Measurements from ENCODE around the gene WDR86. TPM values are rescaled to one million over a fixed set of nuclear protein-coding genes. Genes with fewer than 3 reads are reported as not detected.

WDR86 gene
- total and polyA plus RNA-seq, 2 of the 8 experiments (the other 6 are each of a cell fraction or from before 2014, with no cell fraction given), result 12.7 to 15.8 TPM

DNA sequence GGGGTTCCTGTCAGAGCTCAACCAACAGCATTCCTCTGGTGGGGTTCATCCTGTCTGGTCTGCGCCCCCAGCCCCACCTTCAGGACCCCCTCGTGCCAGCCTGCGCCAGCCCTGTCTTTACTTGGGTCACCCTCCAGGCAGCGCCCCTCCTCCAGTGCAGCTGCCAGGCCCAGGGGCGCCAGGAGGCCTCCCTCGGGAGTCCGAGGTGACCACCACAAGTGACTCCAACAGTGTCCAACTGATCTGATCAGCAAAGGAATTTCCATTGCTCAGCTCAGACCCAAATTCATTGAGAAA is 10.6 kb downstream of the WDR86 start:
- Histone ChIP-seq H3K27me3 (replicated peaks in 1 of 4; ENCODE audit: control insufficient read depth in 3 of 4, extremely low read depth in 1 of 4, insufficient read depth in 3 of 4, low read length in 3 of 4) (no peaks in the 10 kb centered on the region), H3K79me2 (ENCODE audit: control insufficient read depth in 1 of 2, insufficient read depth in 2 of 2, low read length in 2 of 2) (no peaks in the 10 kb centered on the region), H3K9ac (replicated peaks in 1 of 4; ENCODE audit: extremely low read depth in 1 of 4, low read depth in 3 of 4, low read length in 3 of 4) (no peak overlapping the region), H2BK20ac (ENCODE audit: low read length) (no peak overlapping the region), H4K20me1 (replicated peaks in 1 of 2; ENCODE audit: control insufficient read depth in 1 of 2, insufficient read depth in 2 of 2, low read length in 2 of 2) (peaks cover 0 to 5% of the 10 kb centered on the region in 2 experiments), H3K23ac (ENCODE audit: insufficient read length) (no peak overlapping the region), H3K14ac (ENCODE audit: insufficient read length) (no peak overlapping the region), H2BK12ac (ENCODE audit: low read depth, low read length) (no peak overlapping the region), H2BK120ac (replicated peaks; ENCODE audit: low read depth, low read length) (no peak overlapping the region), H3K79me1 (ENCODE audit: low read depth, low read length) (no peaks in the 10 kb centered on the region), H3K23me2 (ENCODE audit: low read depth, low read length) (peaks cover 7% of the 10 kb centered on the region; the same call in 1 of the 2 replicates), H4K5ac (ENCODE audit: insufficient read length, low read depth, low read length) (no peak overlapping the region), H4K8ac (ENCODE audit: extremely low read depth, insufficient read depth, low read length) (no peak overlapping the region), H3K27ac (ENCODE audit: low read depth, low read length) (no peak overlapping the region), H3K18ac (ENCODE audit: extremely low read depth, low read length) (no peak overlapping the region), H2AK5ac (ENCODE audit: low read depth, low read length) (no peak overlapping the region), H3K36me3 (ENCODE audit: control insufficient read depth in 2 of 4, insufficient read depth in 4 of 4, low read length in 3 of 4) (peaks cover 0 to 7% (median 1%) of the 10 kb centered on the region in 4 experiments; a peak in 2 of 8 replicates), H2BK5ac (ENCODE audit: low read depth, low read length) (no peak overlapping the region), H2AFZ (ENCODE audit: low read length) (no peak overlapping the region), H3K4ac (replicated peaks; ENCODE audit: insufficient read length, low read depth, low read length) (no peak overlapping the region), H4K91ac (replicated peaks; ENCODE audit: insufficient read length, low read length) (no peak overlapping the region), H3K56ac (replicated peaks; ENCODE audit: insufficient read length, low read depth, low read length) (no peak overlapping the region), H3K4me3 (ENCODE audit: extremely low read depth in 1 of 4, insufficient read depth in 2 of 4, low read depth in 3 of 4, low read length in 4 of 4) (no peak overlapping the region), H3K4me1 (replicated peaks in 1 of 4; ENCODE audit: control insufficient read depth in 3 of 4, insufficient read depth in 4 of 4, low read length in 3 of 4) (peaks cover 0 to 20% (median 11%) of the 10 kb centered on the region in 4 experiments), H2BK15ac (ENCODE audit: low read length) (no peak overlapping the region), H3K9me3 (ENCODE audit: insufficient read depth in 2 of 2, low read depth in 1 of 2, low read length in 1 of 2) (no peaks in the 10 kb centered on the region), H3K4me2 (ENCODE audit: insufficient read depth in 1 of 2, low read depth in 2 of 2, low read length in 2 of 2) (no peak overlapping the region)
- 100% methylated on average over 7 of the region's 7 CpGs; no CpG with 5 or more reads in 1 of the 2 experiments for WGBS, 2 experiments (ENCODE audit: extremely low coverage in 1 of 2, insufficient coverage in 1 of 2, insufficient read length in 1 of 2, insufficient replicate concordance in 2 of 2, low coverage in 1 of 2, low lambda C conversion rate in 2 of 2, missing lambda C conversion rate in 1 of 2)
- no peak for DNase-seq (ENCODE audit: low read depth in 1 of 2, low spot score in 2 of 2)
- no peak for FAIRE-seq
- ChIA-PET POLR2A (ENCODE audit: partially characterized antibody) (interaction anchor here (1.2 to 1.4 kb wide), 2 partner anchors 19 to 42 kb away, joined by 3 to 4 read pairs; no protein-coding TSS in a partner anchor), CTCF (ENCODE audit: partially characterized antibody) (interaction anchor here (0.8 to 6.6 kb wide), 10 partner anchors 9 to 361 kb away, joined by 3 to 32 read pairs (median 4); partner anchors contain the start of gene CRYGN)
- TF ChIP-seq GTF2F1 (IDR thresholded peaks at IDR 0.05; ENCODE audit: borderline replicate concordance, low read depth, low read length), result no peak
- TF ChIP-seq KDM5A (IDR thresholded peaks at IDR 0.05; ENCODE audit: low read length), result no peak
- TF ChIP-seq HDAC2 (IDR thresholded peaks at IDR 0.05; ENCODE audit: borderline replicate concordance in 1 of 2, low read depth in 2 of 2, low read length in 2 of 2), result no peak
- no peak for TF ChIP-seq SP1 (IDR thresholded peaks at IDR 0.05; ENCODE audit: low read depth, low read length)
- TF ChIP-seq CHD2 (IDR thresholded peaks at IDR 0.05; ENCODE audit: low read length), result no peak
- TF ChIP-seq POLR2A (IDR thresholded peaks at IDR 0.05; ENCODE audit: control extremely low read depth in 1 of 2, low read depth in 2 of 2, low read length in 2 of 2), result no peak
- TF ChIP-seq, protein P1, sequence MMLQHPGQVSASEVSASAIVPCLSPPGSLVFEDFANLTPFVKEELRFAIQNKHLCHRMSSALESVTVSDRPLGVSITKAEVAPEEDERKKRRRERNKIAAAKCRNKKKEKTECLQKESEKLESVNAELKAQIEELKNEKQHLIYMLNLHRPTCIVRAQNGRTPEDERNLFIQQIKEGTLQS (IDR thresholded peaks at IDR 0.05; ENCODE audit: insufficient read depth, low read depth, low read length), result no peak
- TF ChIP-seq BCL11A (IDR thresholded peaks at IDR 0.05; ENCODE audit: low read depth in 2 of 2, low read length in 2 of 2), result no peak
- no peak for TF ChIP-seq NANOG (IDR thresholded peaks at IDR 0.05; ENCODE audit: insufficient read depth, low read depth, low read length, poor library complexity, severe bottlenecking)
- no peak for TF ChIP-seq ZNF274 (IDR thresholded peaks at IDR 0.05; ENCODE audit: borderline replicate concordance, extremely low read depth, low read length)
- TF ChIP-seq RFX5 (IDR thresholded peaks at IDR 0.05; ENCODE audit: borderline replicate concordance, low read depth, low read length), result no peak
- TF ChIP-seq JUN (IDR thresholded peaks at IDR 0.05; ENCODE audit: low read depth, low read length), result no peak
- no peak for TF ChIP-seq SP4 (IDR thresholded peaks at IDR 0.05; ENCODE audit: low read length)
- TF ChIP-seq RXRA (IDR thresholded peaks at IDR 0.05; ENCODE audit: insufficient read depth, low read depth, low read length), result no peak
- TF ChIP-seq BRCA1 (IDR thresholded peaks at IDR 0.05; ENCODE audit: low read depth, low read length), result no peak
